ENCODE measurements around the gene ROBO1. TPM values are rescaled to one million over a fixed set of nuclear protein-coding genes. Genes with fewer than 3 reads are reported as not detected.
A peak's percentile ranks its signal among the peaks of the same experiment; 100 is the strongest.

Gene ROBO1
- total RNA-seq, 1 donor from 2014 or later = 20.8 TPM

- H3K36me3 ChIP-seq (ENCODE audit: control insufficient read depth, insufficient read depth, low read length) = no peaks in the 10 kb centered on the region
- no peaks in the 10 kb centered on the region for H3K27me3 ChIP-seq (ENCODE audit: control insufficient read depth, insufficient read depth, low read length)
- no peak for FAIRE-seq
- no peak overlapping the region for H3K4me3 ChIP-seq (ENCODE audit: low read depth, low read length)
- DNase-seq (ENCODE audit: low read depth) = no peak
- TF ChIP-seq, protein P1, sequence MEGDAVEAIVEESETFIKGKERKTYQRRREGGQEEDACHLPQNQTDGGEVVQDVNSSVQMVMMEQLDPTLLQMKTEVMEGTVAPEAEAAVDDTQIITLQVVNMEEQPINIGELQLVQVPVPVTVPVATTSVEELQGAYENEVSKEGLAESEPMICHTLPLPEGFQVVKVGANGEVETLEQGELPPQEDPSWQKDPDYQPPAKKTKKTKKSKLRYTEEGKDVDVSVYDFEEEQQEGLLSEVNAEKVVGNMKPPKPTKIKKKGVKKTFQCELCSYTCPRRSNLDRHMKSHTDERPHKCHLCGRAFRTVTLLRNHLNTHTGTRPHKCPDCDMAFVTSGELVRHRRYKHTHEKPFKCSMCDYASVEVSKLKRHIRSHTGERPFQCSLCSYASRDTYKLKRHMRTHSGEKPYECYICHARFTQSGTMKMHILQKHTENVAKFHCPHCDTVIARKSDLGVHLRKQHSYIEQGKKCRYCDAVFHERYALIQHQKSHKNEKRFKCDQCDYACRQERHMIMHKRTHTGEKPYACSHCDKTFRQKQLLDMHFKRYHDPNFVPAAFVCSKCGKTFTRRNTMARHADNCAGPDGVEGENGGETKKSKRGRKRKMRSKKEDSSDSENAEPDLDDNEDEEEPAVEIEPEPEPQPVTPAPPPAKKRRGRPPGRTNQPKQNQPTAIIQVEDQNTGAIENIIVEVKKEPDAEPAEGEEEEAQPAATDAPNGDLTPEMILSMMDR (IDR thresholded peaks at IDR 0.05; ENCODE audit: insufficient read depth, low read length, severe bottlenecking) = no peak
Measured at GRCh38 chr3:78634316-78634715, 1133.5 kb downstream of the ROBO1 start.

GRCh38 chr3:78633626-78634025 lies 1134.2 kb downstream of the ROBO1 start:
- no peaks in the 10 kb centered on the region for H3K36me3 ChIP-seq (ENCODE audit: control insufficient read depth, insufficient read depth, low read length)
- TF ChIP-seq, protein P1 (IDR thresholded peaks at IDR 0.05; ENCODE audit: insufficient read depth, low read length, severe bottlenecking) = no peak
- no peak overlapping the region for H3K4me3 ChIP-seq (ENCODE audit: low read depth, low read length)
- no peak for FAIRE-seq
- DNase-seq (ENCODE audit: low read depth) = peak; percentile 74
- H3K27me3 ChIP-seq (ENCODE audit: control insufficient read depth, insufficient read depth, low read length) = no peaks in the 10 kb centered on the region

- Histone ChIP-seq H3K36me3 (ENCODE audit: control insufficient read depth, insufficient read depth, low read length) (no peaks in the 10 kb centered on the region), H3K27me3 (ENCODE audit: control insufficient read depth, insufficient read depth, low read length) (no peaks in the 10 kb centered on the region), H3K4me3 (ENCODE audit: low read depth, low read length) (no peak overlapping the region)
- TF ChIP-seq, protein P1 (IDR thresholded peaks at IDR 0.05; ENCODE audit: insufficient read depth, low read length, severe bottlenecking) = no peak
- DNase-seq (ENCODE audit: low read depth) (no peak), FAIRE-seq (no peak)
Measured at GRCh38 chr3:78632925-78633553, 1134.8 kb downstream of the ROBO1 start.

DNA sequence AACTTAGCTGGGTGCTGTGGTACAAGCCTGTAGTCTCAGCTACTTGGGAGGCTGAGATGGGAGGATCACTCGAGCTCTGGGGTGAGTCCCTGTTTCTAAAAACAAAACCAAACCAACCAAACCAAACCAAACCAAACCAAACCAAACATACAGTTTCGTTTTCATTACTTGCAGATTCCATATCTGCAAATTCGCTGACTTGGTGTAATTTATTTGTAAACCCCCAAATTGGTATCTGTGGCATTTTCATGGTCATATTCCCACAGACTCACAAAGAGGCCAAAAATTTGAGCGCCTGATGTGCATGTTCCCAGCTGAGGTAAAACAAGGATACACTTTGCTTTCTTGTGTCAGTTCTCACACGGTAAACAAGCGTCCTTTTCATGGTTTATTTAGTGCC lies 1138.3 kb downstream of the ROBO1 start:
- H3K4me3 ChIP-seq (ENCODE audit: low read depth, low read length) = no peak overlapping the region
- TF ChIP-seq, protein P1 (IDR thresholded peaks at IDR 0.05; ENCODE audit: insufficient read depth, low read length, severe bottlenecking) = no peak
- H3K36me3 ChIP-seq (ENCODE audit: control insufficient read depth, insufficient read depth, low read length) = peaks cover 2% of the 10 kb centered on the region
- FAIRE-seq (no peak), DNase-seq (ENCODE audit: low read depth) (no peak)
- H3K27me3 ChIP-seq (ENCODE audit: control insufficient read depth, insufficient read depth, low read length) = no peaks in the 10 kb centered on the region

DNA sequence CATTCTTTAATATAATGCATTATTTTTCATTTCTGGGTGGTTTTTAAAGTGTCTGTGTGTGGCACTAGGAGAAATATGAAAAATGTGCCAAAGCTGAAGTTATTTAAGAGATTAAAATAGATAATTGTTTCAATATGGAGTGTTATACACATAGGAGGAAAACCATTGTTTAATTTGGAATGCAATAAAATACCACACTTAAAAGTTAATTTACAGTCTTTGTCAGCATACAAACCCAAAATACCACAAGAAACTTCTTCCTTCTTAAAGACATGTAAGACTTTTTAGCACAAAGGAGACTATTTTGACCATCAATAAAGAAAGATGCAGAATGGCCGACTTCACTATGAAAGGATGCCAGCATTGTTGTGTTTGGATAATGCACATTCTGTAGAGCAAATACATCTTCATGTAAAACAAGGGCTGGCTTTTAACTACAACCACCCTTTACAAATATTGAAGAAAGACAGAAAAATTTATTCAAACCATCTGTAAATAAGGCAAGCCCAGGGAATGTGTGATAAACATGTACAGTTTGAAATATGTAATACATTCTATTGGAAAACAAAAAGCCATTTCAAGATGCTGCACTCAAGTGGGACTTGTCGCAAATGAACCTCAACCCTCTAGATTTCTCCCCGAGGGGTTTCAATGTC lies 1146.6 kb downstream of the ROBO1 start:
- Histone ChIP-seq H3K36me3 (ENCODE audit: control insufficient read depth, insufficient read depth, low read length) (no peaks in the 10 kb centered on the region), H3K27me3 (ENCODE audit: control insufficient read depth, insufficient read depth, low read length) (no peaks in the 10 kb centered on the region), H3K4me3 (ENCODE audit: low read depth, low read length) (no peak overlapping the region)
- TF ChIP-seq, protein P1 (IDR thresholded peaks at IDR 0.05; ENCODE audit: insufficient read depth, low read length, severe bottlenecking) = no peak
- DNase-seq (ENCODE audit: low read depth) (no peak), FAIRE-seq (no peak)

Data from bronchial epithelial cell (primary cell).